Gastroesophageal sphincter (tissue), 3 donors: Measurements from ENCODE around the gene QPRT.
"Not testable (repeated sequence)": the region's sequence is repeated elsewhere in the genome, so short reads cannot be mapped to it uniquely, and the experiment has no call there.

Source experiments
- POLR2A ChIP-seq, 2 donors: fragments of 450-650 bp; IDR thresholded peaks; one replicate each; pipeline ENCODE4 v1.6.1; 2017; ENCODE audit warnings: antibody characterized with exemption in 2 of 2, mild to moderate bottlenecking in 2 of 2, moderate library complexity in 1 of 2
- TF ChIP-seq, protein P1 (sequence below), 4 experiments: fragments of 200-600 bp in 2 of 4; fragments of 450-650 bp in 2 of 4; sonication (generic) in 1 of 4; IDR thresholded peaks; one replicate each; pipeline ENCODE4 v1.5.1; 2017 to 2019; ENCODE audit warnings: antibody characterized with exemption in 4 of 4, mild to moderate bottlenecking in 2 of 4, moderate library complexity in 2 of 4

DNA sequence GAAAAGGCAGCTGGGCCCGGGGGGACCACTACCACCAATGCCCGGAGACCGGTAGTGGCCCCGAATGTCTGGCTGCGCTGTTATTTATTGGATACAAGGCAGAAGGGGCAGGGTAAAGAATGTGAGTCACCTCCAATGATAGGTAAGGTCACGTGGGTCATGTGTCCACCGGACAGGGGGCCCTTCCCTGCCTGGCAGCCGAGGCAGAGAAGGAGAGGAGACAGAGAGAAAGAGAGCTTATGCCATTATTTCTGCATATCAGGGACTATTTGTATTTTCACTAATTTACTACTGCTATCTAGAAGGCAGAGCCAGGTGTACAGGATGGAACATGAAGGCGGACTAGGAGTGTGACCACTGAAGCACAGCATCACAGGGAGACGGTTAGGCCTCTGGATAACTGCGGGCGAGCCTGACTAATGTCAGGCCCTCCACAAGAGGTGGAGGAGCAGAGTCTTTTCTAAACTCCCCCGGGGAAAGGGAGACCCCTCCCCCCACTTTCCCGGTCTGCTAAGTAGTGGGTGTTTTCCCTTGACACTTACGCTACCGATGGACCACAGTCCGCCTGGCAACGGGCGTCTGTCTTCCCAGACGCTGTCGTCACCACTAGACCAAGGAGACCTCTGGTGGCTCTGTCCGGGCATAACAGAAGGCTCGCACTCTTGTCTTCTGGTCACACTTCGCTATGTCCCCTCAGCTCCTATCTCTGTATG, 42.3 kb downstream of the QPRT start:
- TF ChIP-seq, protein P1, sequence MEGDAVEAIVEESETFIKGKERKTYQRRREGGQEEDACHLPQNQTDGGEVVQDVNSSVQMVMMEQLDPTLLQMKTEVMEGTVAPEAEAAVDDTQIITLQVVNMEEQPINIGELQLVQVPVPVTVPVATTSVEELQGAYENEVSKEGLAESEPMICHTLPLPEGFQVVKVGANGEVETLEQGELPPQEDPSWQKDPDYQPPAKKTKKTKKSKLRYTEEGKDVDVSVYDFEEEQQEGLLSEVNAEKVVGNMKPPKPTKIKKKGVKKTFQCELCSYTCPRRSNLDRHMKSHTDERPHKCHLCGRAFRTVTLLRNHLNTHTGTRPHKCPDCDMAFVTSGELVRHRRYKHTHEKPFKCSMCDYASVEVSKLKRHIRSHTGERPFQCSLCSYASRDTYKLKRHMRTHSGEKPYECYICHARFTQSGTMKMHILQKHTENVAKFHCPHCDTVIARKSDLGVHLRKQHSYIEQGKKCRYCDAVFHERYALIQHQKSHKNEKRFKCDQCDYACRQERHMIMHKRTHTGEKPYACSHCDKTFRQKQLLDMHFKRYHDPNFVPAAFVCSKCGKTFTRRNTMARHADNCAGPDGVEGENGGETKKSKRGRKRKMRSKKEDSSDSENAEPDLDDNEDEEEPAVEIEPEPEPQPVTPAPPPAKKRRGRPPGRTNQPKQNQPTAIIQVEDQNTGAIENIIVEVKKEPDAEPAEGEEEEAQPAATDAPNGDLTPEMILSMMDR (IDR thresholded peaks at IDR 0.05) = peak; percentile 15 to 60 (median 54)
- not testable (repeated sequence) for TF ChIP-seq POLR2A (IDR thresholded peaks at IDR 0.05)
